ENCODE data around the gene DUSP6. TPM values are rescaled to one million over a fixed set of nuclear protein-coding genes. Genes with fewer than 3 reads are reported as not detected.
A peak's percentile ranks its signal among the peaks of the same experiment; 100 is the strongest.

The DUSP6 gene
- total and polyA plus RNA-seq, 9 of the 15 experiments (the other 6 are each of a cell fraction or from before 2014, with no cell fraction given) = 0.04 to 0.60 (median 0.08) TPM; not detected in 2

GRCh38 chr12:89393551-89394121 lies 41.3 kb upstream of the DUSP6 start (continued):
- TF ChIP-seq ZBTB40 (IDR thresholded peaks at IDR 0.05) (0 out of 2 replicates have a peak, but pooled peaks have one; percentile 16), ZBTB40 (CRISPR knock-in tag; IDR thresholded peaks at IDR 0.05) (no peak), GATAD2B (IDR thresholded peaks at IDR 0.05; ENCODE audit: borderline replicate concordance) (peak; percentile 81; the same call in 1 of the 2 replicates), ZNF197 (CRISPR knock-in tag; IDR thresholded peaks at IDR 0.05; ENCODE audit: low read depth) (0 out of 2 replicates have a peak, but pooled peaks have one; percentile 47), VEZF1 (CRISPR knock-in tag; IDR thresholded peaks at IDR 0.05) (peak; percentile 67; the same call in 1 of the 2 replicates), MXI1 (IDR thresholded peaks at IDR 0.05; ENCODE audit: low read depth, low read length) (peak; percentile 50; the same call in 1 of the 2 replicates), SMAD1 (IDR thresholded peaks at IDR 0.05; ENCODE audit: low read depth, low read length, partially characterized antibody) (peak; percentile 22), BCLAF1 (IDR thresholded peaks at IDR 0.05; ENCODE audit: borderline replicate concordance in 1 of 2, control insufficient read depth in 1 of 2, low read depth in 2 of 2, low read length in 1 of 2) (0 out of 4 replicates have a peak, but pooled peaks of 1 of the 2 experiments have one; percentile 45), CREB1 (IDR thresholded peaks at IDR 0.05) (peak; percentile 70), CREB1 (CRISPR knock-in tag; IDR thresholded peaks at IDR 0.05) (peak; percentile 55; the same call in 1 of the 2 replicates)
- TF ChIP-seq, protein P1, sequence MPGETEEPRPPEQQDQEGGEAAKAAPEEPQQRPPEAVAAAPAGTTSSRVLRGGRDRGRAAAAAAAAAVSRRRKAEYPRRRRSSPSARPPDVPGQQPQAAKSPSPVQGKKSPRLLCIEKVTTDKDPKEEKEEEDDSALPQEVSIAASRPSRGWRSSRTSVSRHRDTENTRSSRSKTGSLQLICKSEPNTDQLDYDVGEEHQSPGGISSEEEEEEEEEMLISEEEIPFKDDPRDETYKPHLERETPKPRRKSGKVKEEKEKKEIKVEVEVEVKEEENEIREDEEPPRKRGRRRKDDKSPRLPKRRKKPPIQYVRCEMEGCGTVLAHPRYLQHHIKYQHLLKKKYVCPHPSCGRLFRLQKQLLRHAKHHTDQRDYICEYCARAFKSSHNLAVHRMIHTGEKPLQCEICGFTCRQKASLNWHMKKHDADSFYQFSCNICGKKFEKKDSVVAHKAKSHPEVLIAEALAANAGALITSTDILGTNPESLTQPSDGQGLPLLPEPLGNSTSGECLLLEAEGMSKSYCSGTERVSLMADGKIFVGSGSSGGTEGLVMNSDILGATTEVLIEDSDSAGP (CRISPR knock-in tag; IDR thresholded peaks at IDR 0.05) = peak; percentile 67; the same call in 1 of the 2 replicates

Data from K562 (cell line).